Measurements from ENCODE around the gene SRSF4. TPM values are rescaled to one million over a fixed set of nuclear protein-coding genes. Genes with fewer than 3 reads are reported as not detected.
A peak's percentile ranks its signal among the peaks of the same experiment; 100 is the strongest.
"Not testable (repeated sequence)": the region's sequence is repeated elsewhere in the genome, so short reads cannot be mapped to it uniquely, and the experiment has no call there.

Gene SRSF4
- total RNA-seq, 1 donor from 2014 or later, result 52.4 TPM

GRCh38 chr1:29136391-29136915 is 45.2 kb downstream of the SRSF4 start:
- no peak for DNase-seq (ENCODE audit: missing footprints)
- peak; percentile 58 for ATAC-seq
- intact Hi-C loops (cut with DNase I), result no loop called here

GRCh38 chr1:29134695-29135028 is 47.0 kb downstream of the SRSF4 start:
- intact Hi-C loops (cut with DNase I), result no loop called here
- ATAC-seq (no peak), DNase-seq (ENCODE audit: missing footprints) (no peak)

- DNase-seq (ENCODE audit: missing footprints), result no peak
These were observed 47.6 kb downstream of the SRSF4 start for GRCh38 chr1:29133861-29134694.

GRCh38 chr1:29131056-29131455 is 50.6 kb downstream of the SRSF4 start:
- intact Hi-C loops (cut with DNase I), result not testable (repeated sequence)

More at GRCh38 chr1:29133861-29134694, 47.6 kb downstream of the SRSF4 start:
- intact Hi-C loops (cut with DNase I), result no loop called here
- ATAC-seq, result peak; percentile 28

GRCh38 chr1:29129916-29130315 is 51.8 kb downstream of the SRSF4 start:
- intact Hi-C loops (cut with DNase I), result no loop called here
- ATAC-seq (no peak), DNase-seq (ENCODE audit: missing footprints) (no peak)

More at GRCh38 chr1:29131056-29131455, 50.6 kb downstream of the SRSF4 start:
- not testable (repeated sequence) for DNase-seq (ENCODE audit: missing footprints); ATAC-seq

- DNase-seq (ENCODE audit: missing footprints), result no peak
- no peak for ATAC-seq
- intact Hi-C loops (cut with DNase I), result no loop called here
These were observed 53.0 kb downstream of the SRSF4 start for GRCh38 chr1:29128739-29129138.

GRCh38 chr1:29126198-29126597 is 55.5 kb downstream of the SRSF4 start:
- intact Hi-C loops (cut with DNase I), result no loop called here
- DNase-seq (ENCODE audit: missing footprints) (no peak), ATAC-seq (no peak)

GRCh38 chr1:29125788-29126187 is 55.9 kb downstream of the SRSF4 start:
- intact Hi-C loops (cut with DNase I), result no loop called here
- no peak for DNase-seq (ENCODE audit: missing footprints)
- no peak for ATAC-seq

GRCh38 chr1:29125237-29125641 is 56.5 kb downstream of the SRSF4 start:
- no peak for ATAC-seq
- no peak for DNase-seq (ENCODE audit: missing footprints)
- intact Hi-C loops (cut with DNase I), result no loop called here

GRCh38 chr1:29124366-29125236 is 57.1 kb downstream of the SRSF4 start:
- ATAC-seq, result peak; percentile 76
- DNase-seq (ENCODE audit: missing footprints), result peak; percentile 86
- intact Hi-C loops (cut with DNase I), result loop anchor here (5.0 kb wide), 1 partner anchor 58 kb away; the partner anchor contains the start of gene SRSF4

GRCh38 chr1:29123887-29124365 is 57.8 kb downstream of the SRSF4 start, which contains the start of gene TMEM200B:
Gene TMEM200B, minus strand, starts transcription at chr1:29123903. Its CDS starts 2,075 bp downstream, at chr1:29121828.
- DNase-seq (ENCODE audit: missing footprints) (no peak), ATAC-seq (peak; percentile 45)
- intact Hi-C loops (cut with DNase I), result loop anchor here (5.0 kb wide), 1 partner anchor 58 kb away; the partner anchor contains the start of gene SRSF4

- no peak for DNase-seq (ENCODE audit: missing footprints)
- intact Hi-C loops (cut with DNase I), result loop anchor here (5.0 kb wide), 1 partner anchor 59 kb away; the partner anchor contains the start of gene SRSF4
These were observed 58.4 kb downstream of the SRSF4 start for GRCh38 chr1:29123053-29123886.

GRCh38 chr1:29122682-29123052 is 59.0 kb downstream of the SRSF4 start:
- DNase-seq (ENCODE audit: missing footprints), result peak; percentile 86
- peak; percentile 70 for ATAC-seq
- intact Hi-C loops (cut with DNase I), result loop anchor here (5.0 kb wide), 1 partner anchor 60 kb away; the partner anchor contains the start of gene SRSF4

More at GRCh38 chr1:29123053-29123886, 58.4 kb downstream of the SRSF4 start:
- no peak for ATAC-seq

GRCh38 chr1:29121936-29122681 is 59.6 kb downstream of the SRSF4 start:
- intact Hi-C loops (cut with DNase I), result loop anchor here (5.0 kb wide), 1 partner anchor 60 kb away; the partner anchor contains the start of gene SRSF4
- DNase-seq (ENCODE audit: missing footprints), result no peak
- peak; percentile 4 for ATAC-seq

GRCh38 chr1:29121516-29121935 is 60.2 kb downstream of the SRSF4 start:
- DNase-seq (ENCODE audit: missing footprints) (no peak), ATAC-seq (no peak)
- intact Hi-C loops (cut with DNase I), result loop anchor here (5.0 kb wide), 1 partner anchor 61 kb away; the partner anchor contains the start of gene SRSF4

- ATAC-seq (no peak), DNase-seq (ENCODE audit: missing footprints) (no peak)
- intact Hi-C loops (cut with DNase I), result loop anchor here (5.0 kb wide), 1 partner anchor 61 kb away; the partner anchor contains the start of gene SRSF4
These were observed 60.7 kb downstream of the SRSF4 start for GRCh38 chr1:29120947-29121485.

GRCh38 chr1:29120367-29120766 is 61.3 kb downstream of the SRSF4 start:
- intact Hi-C loops (cut with DNase I), result loop anchor here (5.0 kb wide), 1 partner anchor 62 kb away; the partner anchor contains the start of gene SRSF4
- no peak for DNase-seq (ENCODE audit: missing footprints)
- no peak for ATAC-seq
